Hepatocyte (in vitro differentiated cells): ENCODE data around the gene MRTFA. TPM values are rescaled to one million over a fixed set of nuclear protein-coding genes. Genes with fewer than 3 reads are reported as not detected.

Experiments used
- DNase-seq: peaks from one replicate; pipeline ENCODE4 v3.0.0-alpha.2; 2016; ENCODE audit warnings: low spot score
- H2AFZ ChIP-seq: fragments of 200-600 bp; sonication (generic); 2 replicates; pipeline ENCODE4 v1.6.0; 2016; ENCODE audit warnings: antibody characterized with exemption, mild to moderate bottlenecking
- H3K27ac ChIP-seq: fragments of 200-600 bp; sonication (generic); 2 replicates; pipeline ENCODE4 v1.5.1; 2016; ENCODE audit warnings: mild to moderate bottlenecking
- H3K27me3 ChIP-seq: fragments of 200-600 bp; sonication (generic); 2 replicates; pipeline ENCODE4 v1.6.1; 2016
- H3K36me3 ChIP-seq: fragments of 200-600 bp; sonication (generic); replicated peaks from 2 replicates; pipeline ENCODE4 v1.5.1; 2016; ENCODE audit warnings: low read depth; ENCODE audit not compliant: insufficient read depth
- H3K4me1 ChIP-seq: fragments of 200-600 bp; sonication (generic); 2 replicates; pipeline ENCODE4 v1.5.1; 2016; ENCODE audit warnings: mild to moderate bottlenecking, moderate library complexity; ENCODE audit not compliant: insufficient read depth
- H3K4me2 ChIP-seq: fragments of 200-600 bp; sonication (generic); 2 replicates; pipeline ENCODE4 v1.6.0; 2016
- H3K4me3 ChIP-seq: fragments of 200-600 bp; sonication (generic); 2 replicates; pipeline ENCODE4 v1.5.1; 2016; ENCODE audit warnings: mild to moderate bottlenecking
- H3K79me2 ChIP-seq: fragments of 200-600 bp; sonication (generic); 2 replicates; pipeline ENCODE4 v1.6.0; 2017; ENCODE audit warnings: mild to moderate bottlenecking
- H3K9me2 ChIP-seq: fragments of 200-600 bp; sonication (generic); replicated peaks from 2 replicates; pipeline ENCODE4 v1.6.0; 2017; ENCODE audit warnings: mild to moderate bottlenecking; ENCODE audit not compliant: insufficient read depth
- H3K9me3 ChIP-seq: fragments of 200-600 bp; sonication (generic); 2 replicates; pipeline ENCODE4 v1.5.1; 2016; ENCODE audit warnings: low read depth, mild to moderate bottlenecking
- H4K20me1 ChIP-seq: fragments of 200-600 bp; sonication (generic); 2 replicates; pipeline ENCODE4 v1.6.0; 2016; ENCODE audit warnings: mild to moderate bottlenecking; ENCODE audit not compliant: insufficient read depth, poor library complexity, severe bottlenecking
- EZH2 ChIP-seq: fragments of 200-600 bp; sonication (generic); IDR thresholded peaks from 2 replicates; pipeline ENCODE4 v1.6.1; 2016; ENCODE audit warnings: antibody characterized with exemption, mild to moderate bottlenecking, borderline replicate concordance
- EZH2phosphoT487 ChIP-seq: fragments of 200-600 bp; sonication (generic); IDR thresholded peaks from one replicate; pipeline ENCODE4 v1.6.1; 2018; ENCODE audit warnings: antibody characterized with exemption, mild to moderate bottlenecking, low read depth, moderate library complexity; ENCODE audit not compliant: unreplicated experiment, severe bottlenecking
- WGBS: methylation state at CpG from one replicate; pipeline ENCODE4 v1.1.6; 2016; ENCODE audit warnings: low lambda C conversion rate; ENCODE audit errors: missing lambda C conversion rate; 5-methylcytosine and 5-hydroxymethylcytosine counted together
- polyA plus RNA-seq: library from polyadenylated mRNA; unstranded; fragments of >200 nt; fragmentation: Nextera tagmentation; extraction: Ambion mirVana; gene quantifications from 2 replicates; pipeline ENCODE4 v1.2.1, GENCODE V29; 2016
- total RNA-seq: library from RNA; depleted of rRNA; stranded (reverse); fragments of >200 nt; gene quantifications from 2 replicates; pipeline ENCODE4 v1.2.3, GENCODE V29; 2014
- TF ChIP-seq, protein P1 (sequence below): fragments of 200-600 bp; sonication (generic); IDR thresholded peaks from 2 replicates; pipeline ENCODE4 v1.5.1; 2016; ENCODE audit warnings: antibody characterized with exemption, mild to moderate bottlenecking; ENCODE audit not compliant: poor library complexity

Gene MRTFA
- total and polyA plus RNA-seq, 2 experiments from 2014 or later, result 19.0 to 29.7 TPM

DNA sequence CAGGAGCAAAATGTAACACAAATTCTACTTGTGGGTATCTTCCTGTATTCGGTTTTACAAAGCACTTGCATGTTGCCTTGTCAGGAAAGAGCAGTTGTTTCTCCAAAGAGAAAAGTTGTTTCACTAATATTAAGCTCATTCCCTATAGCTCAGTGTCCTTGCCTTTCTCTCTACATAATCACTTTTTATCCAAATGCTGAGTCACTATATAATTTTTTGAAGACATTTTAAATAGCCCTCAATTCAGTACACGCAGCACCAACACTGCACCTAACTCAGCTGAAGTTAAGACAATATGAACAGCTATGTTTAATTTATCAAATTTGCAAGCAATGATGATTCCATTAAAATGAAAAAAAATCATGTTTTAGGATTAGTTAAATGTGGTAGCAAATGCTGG, 14.5 kb upstream of the MRTFA start:
- no peaks in the 10 kb centered on the region for H3K27me3 ChIP-seq
- DNase-seq, result no peak
- H3K27ac ChIP-seq, result peak overlapping the region; percentile 96
- H2AFZ ChIP-seq, result peak overlapping the region; percentile 45
- no peaks in the 10 kb centered on the region for H3K9me2 ChIP-seq
- peaks cover 3% of the 10 kb centered on the region for H3K79me2 ChIP-seq
- H3K36me3 ChIP-seq, result no peaks in the 10 kb centered on the region
- WGBS, result 94% methylated on average over 2 of the region's 2 CpGs
- H3K4me3 ChIP-seq, result no peak overlapping the region
- H4K20me1 ChIP-seq, result no peaks in the 10 kb centered on the region
- H3K4me1 ChIP-seq, result peaks cover 15% of the 10 kb centered on the region
- TF ChIP-seq EZH2, result no peak
- no peak for TF ChIP-seq EZH2phosphoT487
- TF ChIP-seq, protein P1, sequence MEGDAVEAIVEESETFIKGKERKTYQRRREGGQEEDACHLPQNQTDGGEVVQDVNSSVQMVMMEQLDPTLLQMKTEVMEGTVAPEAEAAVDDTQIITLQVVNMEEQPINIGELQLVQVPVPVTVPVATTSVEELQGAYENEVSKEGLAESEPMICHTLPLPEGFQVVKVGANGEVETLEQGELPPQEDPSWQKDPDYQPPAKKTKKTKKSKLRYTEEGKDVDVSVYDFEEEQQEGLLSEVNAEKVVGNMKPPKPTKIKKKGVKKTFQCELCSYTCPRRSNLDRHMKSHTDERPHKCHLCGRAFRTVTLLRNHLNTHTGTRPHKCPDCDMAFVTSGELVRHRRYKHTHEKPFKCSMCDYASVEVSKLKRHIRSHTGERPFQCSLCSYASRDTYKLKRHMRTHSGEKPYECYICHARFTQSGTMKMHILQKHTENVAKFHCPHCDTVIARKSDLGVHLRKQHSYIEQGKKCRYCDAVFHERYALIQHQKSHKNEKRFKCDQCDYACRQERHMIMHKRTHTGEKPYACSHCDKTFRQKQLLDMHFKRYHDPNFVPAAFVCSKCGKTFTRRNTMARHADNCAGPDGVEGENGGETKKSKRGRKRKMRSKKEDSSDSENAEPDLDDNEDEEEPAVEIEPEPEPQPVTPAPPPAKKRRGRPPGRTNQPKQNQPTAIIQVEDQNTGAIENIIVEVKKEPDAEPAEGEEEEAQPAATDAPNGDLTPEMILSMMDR, result no peak
- H3K4me2 ChIP-seq, result peak overlapping the region; percentile 76
- no peaks in the 10 kb centered on the region for H3K9me3 ChIP-seq

DNA sequence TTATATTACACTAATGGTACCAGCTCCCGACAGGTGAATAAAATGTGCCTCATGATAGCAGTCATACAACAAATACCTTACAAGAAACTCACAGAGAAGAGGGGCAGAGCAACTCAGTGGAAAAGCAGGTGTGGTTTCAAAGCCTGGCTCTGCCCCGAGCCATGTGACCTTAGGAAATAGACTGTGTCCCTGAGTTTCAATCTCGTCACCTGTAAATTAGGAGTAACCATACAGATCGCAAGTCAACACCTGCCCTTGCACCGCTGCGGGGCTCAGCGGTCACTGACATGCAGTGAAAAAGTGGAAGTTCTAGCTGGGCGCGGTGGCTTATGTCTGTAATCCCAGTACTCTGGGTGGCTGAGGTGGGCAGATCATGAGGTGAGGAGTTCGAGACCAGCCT, 11.9 kb upstream of the MRTFA start:
- Histone ChIP-seq H3K9me2 (no peaks in the 10 kb centered on the region), H3K79me2 (peaks cover 3% of the 10 kb centered on the region), H3K36me3 (no peaks in the 10 kb centered on the region), H3K27me3 (no peaks in the 10 kb centered on the region), H4K20me1 (no peaks in the 10 kb centered on the region), H3K4me2 (no peak overlapping the region), H3K27ac (no peak overlapping the region), H3K4me1 (peaks cover 11% of the 10 kb centered on the region), H2AFZ (no peak overlapping the region), H3K9me3 (no peaks in the 10 kb centered on the region), H3K4me3 (no peak overlapping the region)
- DNase-seq, result no peak
- WGBS, result 97% methylated on average over 10 of the region's 10 CpGs
- TF ChIP-seq, protein P1, result no peak
- TF ChIP-seq EZH2 (no peak), EZH2phosphoT487 (no peak)

DNA sequence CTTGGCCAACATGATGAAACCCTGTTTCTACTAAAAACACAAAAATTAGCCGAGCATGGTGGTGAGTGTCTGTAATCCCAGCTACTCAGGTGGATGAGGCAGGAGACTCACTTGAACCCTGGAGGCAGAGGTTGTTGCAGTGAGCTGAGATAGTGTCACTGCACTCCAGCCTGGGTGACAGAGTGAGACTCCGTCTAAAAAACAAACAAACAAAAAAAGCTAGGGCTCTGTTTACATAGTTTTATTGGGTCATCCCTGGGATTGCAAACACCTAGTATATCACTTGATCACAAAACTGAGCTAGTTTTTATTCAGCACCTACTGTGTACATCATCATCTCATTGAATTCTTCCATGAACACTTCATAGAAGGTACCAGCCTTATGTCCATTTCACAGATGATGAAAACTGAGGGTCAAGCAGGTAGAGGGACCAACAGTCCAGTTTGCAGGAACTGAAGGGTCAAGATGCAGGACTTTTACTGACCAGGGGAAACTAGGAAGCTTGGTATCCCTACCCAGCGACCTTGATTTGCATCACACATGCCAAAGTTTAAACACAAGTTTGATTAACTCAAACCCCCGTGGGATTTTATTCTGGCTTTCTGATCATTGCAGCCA, 9.2 kb upstream of the MRTFA start:
- no peaks in the 10 kb centered on the region for H3K36me3 ChIP-seq
- H3K4me3 ChIP-seq, result no peak overlapping the region
- peak overlapping the region; percentile 45 for H2AFZ ChIP-seq
- peak overlapping the region; percentile 82 for H3K27ac ChIP-seq
- WGBS, result 58% methylated on average over 4 of the region's 4 CpGs
- H3K4me1 ChIP-seq, result peaks cover 11% of the 10 kb centered on the region
- H3K9me3 ChIP-seq, result no peaks in the 10 kb centered on the region
- peak overlapping the region; percentile 22 for H3K4me2 ChIP-seq
- TF ChIP-seq EZH2 (no peak), EZH2phosphoT487 (no peak)
- TF ChIP-seq, protein P1, result no peak
- no peaks in the 10 kb centered on the region for H3K27me3 ChIP-seq
- H4K20me1 ChIP-seq, result no peaks in the 10 kb centered on the region
- H3K79me2 ChIP-seq, result no peaks in the 10 kb centered on the region
- DNase-seq, result no peak
- no peaks in the 10 kb centered on the region for H3K9me2 ChIP-seq
